HUES6 (cell line): ENCODE results near the gene GALNT9.

Source experiments
- H3K27ac ChIP-seq: 2 replicates; pipeline ENCODE4 v1.7.0; 2013; ENCODE audit warnings: low read depth, mild to moderate bottlenecking, low read length, inconsistent platforms
- H3K27me3 ChIP-seq: 2 replicates; pipeline ENCODE4 v1.6.1; 2013; ENCODE audit warnings: low read length; ENCODE audit not compliant: control insufficient read depth, insufficient read depth
- H3K36me3 ChIP-seq: 2 replicates; pipeline ENCODE4 v1.6.1; 2013; ENCODE audit warnings: low read length; ENCODE audit not compliant: control insufficient read depth, insufficient read depth
- H3K4me1 ChIP-seq: 2 replicates; pipeline ENCODE4 v1.6.1; 2013; ENCODE audit warnings: low read length; ENCODE audit not compliant: control insufficient read depth, insufficient read depth
- H3K4me3 ChIP-seq: 2 replicates; pipeline ENCODE4 v1.5.1; 2013; ENCODE audit warnings: low read depth, low read length
- H3K9ac ChIP-seq: one replicate; pipeline ENCODE4 v1.6.1; 2013; ENCODE audit warnings: mild to moderate bottlenecking, low read length
- H3K9me3 ChIP-seq: 2 replicates; pipeline ENCODE4 v1.6.1; 2013; ENCODE audit warnings: low read depth, low read length; ENCODE audit not compliant: control insufficient read depth, insufficient read depth

The GALNT9 gene

DNA sequence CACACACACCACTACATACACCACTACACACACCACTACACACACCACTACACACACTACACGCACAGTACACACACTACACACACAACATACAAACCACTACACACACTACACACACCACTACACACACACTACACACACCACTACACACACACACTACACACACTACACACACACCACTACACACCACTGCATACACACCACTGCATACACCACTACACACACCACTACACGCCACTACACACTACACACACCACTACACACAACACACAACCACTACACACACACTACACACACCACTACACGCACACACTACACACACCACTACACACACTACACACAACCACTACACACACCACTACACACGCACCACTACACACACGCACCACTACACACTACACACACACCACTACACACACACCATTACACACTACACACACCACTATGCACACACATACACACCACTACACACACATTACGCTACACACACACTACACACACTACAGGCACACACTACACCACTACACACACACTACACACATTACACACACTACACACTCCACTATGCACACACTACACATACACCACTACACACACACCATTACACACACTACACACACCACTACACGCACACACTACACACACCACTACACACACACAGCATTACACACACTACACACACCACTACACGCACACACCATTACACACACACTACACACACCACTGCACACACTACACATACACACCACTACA, 172.6 kb downstream of the GALNT9 start:
- peaks cover 34% of the 10 kb centered on the region for H3K36me3 ChIP-seq
- peaks cover 22% of the 10 kb centered on the region for H3K9me3 ChIP-seq
- peaks cover 5% of the 10 kb centered on the region; the same call in 1 of the 2 replicates for H3K4me1 ChIP-seq
- no peak overlapping the region for H3K27ac ChIP-seq
- no peak overlapping the region for H3K9ac ChIP-seq
- no peak overlapping the region for H3K4me3 ChIP-seq
- peaks cover 13% of the 10 kb centered on the region; the same call in 1 of the 2 replicates for H3K27me3 ChIP-seq

DNA sequence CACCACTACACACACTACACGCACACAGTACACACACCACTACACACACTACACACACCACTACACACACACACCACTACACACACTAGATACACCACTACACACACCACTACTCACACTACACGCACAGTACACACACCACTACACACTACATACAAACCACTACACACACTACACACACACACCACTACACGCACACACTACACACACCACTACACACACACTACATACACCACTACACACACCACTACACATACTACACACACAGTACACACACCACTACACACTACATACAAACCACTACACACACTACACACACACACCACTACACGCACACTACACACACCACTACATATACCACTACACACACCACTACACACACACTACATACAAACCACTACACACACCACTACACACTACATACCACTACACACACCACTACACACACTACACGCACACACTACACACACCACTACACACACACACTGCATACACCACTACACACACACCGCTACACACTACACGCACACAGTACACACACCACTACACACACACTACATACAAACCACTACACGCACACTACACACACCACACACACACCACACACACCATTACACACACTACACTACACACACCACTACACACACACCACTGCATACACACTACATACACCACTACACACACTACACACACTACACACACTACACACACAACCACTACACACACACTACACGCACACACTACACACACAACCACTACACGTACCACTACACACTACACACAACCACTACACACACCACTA, 173.4 kb downstream of the GALNT9 start:
- Histone ChIP-seq H3K36me3 (peaks cover 42% of the 10 kb centered on the region), H3K4me3 (no peak overlapping the region), H3K27me3 (peaks cover 5% of the 10 kb centered on the region; the same call in 1 of the 2 replicates), H3K9ac (no peak overlapping the region), H3K4me1 (peaks cover 5% of the 10 kb centered on the region; the same call in 1 of the 2 replicates), H3K9me3 (peaks cover 22% of the 10 kb centered on the region), H3K27ac (no peak overlapping the region)

DNA sequence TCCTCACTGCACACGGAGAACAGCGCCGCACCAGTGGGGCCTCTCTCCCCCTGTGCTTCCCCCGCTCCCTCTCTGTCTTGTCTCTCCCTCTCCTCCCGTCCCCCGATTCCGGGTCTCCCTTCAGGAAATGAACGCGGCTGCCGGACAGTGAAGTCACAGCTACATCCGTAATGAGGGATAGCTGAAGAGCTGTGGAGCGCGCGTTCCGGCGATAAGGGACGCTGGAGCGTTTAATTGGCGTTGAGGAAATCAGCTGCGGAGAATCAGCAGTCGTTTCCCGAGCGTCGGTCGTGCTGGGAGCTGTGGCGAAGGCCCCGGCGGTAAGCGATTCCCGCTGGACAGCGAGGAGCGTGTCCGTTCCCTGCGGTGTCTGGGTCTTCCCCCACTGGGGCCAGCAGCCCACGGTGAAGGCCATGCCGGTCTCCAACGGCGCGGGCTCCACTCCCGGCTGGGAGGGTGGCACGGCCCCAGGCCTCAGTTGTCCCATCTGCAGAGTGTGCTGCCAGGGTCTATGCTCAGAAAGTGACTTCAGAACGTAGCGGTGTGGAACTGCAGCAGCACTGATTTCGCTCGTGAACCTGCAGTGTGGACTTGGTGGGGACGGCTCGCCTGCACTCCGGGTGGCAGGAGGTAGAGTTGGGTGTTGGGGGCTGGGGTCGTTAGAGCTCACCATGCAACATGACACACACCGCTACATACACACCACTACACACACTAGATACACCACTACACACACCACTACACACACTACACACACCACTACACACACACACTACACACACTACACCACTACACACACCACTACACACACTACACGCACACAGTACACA, 174.2 kb downstream of the GALNT9 start:
- no peak overlapping the region for H3K9ac ChIP-seq
- H3K4me1 ChIP-seq: peaks cover 5% of the 10 kb centered on the region; the same call in 1 of the 2 replicates
- H3K27me3 ChIP-seq: no peaks in the 10 kb centered on the region
- H3K4me3 ChIP-seq: no peak overlapping the region
- H3K36me3 ChIP-seq: peaks cover 45% of the 10 kb centered on the region
- no peak overlapping the region for H3K27ac ChIP-seq
- H3K9me3 ChIP-seq: peaks cover 22% of the 10 kb centered on the region

DNA sequence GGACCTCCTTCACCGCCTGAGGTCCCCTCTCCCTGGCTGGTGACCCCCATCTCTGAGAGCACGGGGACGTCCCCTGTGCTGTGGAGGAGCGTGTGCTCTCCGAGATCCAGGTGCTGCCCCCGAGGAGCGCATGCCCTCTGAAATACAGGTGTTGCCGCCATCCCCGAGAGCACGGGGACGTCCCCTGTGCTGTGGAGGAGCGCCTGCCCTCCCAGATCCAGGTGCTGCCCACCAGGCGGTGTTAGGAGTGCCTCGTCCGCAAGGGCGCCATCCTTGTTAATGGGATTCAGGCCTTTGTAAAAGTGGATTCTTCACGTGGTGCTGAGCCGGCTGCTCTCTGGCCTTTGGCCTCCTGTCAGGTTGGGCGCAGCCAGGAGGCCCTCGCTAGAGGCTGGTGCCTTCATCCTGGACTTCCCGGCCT, 175.0 kb downstream of the GALNT9 start:
- H3K4me1 ChIP-seq: peaks cover 5% of the 10 kb centered on the region; the same call in 1 of the 2 replicates
- peaks cover 22% of the 10 kb centered on the region for H3K9me3 ChIP-seq
- peaks cover 45% of the 10 kb centered on the region for H3K36me3 ChIP-seq
- no peak overlapping the region for H3K4me3 ChIP-seq
- H3K27ac ChIP-seq: no peak overlapping the region
- H3K27me3 ChIP-seq: no peaks in the 10 kb centered on the region
- no peak overlapping the region for H3K9ac ChIP-seq

DNA sequence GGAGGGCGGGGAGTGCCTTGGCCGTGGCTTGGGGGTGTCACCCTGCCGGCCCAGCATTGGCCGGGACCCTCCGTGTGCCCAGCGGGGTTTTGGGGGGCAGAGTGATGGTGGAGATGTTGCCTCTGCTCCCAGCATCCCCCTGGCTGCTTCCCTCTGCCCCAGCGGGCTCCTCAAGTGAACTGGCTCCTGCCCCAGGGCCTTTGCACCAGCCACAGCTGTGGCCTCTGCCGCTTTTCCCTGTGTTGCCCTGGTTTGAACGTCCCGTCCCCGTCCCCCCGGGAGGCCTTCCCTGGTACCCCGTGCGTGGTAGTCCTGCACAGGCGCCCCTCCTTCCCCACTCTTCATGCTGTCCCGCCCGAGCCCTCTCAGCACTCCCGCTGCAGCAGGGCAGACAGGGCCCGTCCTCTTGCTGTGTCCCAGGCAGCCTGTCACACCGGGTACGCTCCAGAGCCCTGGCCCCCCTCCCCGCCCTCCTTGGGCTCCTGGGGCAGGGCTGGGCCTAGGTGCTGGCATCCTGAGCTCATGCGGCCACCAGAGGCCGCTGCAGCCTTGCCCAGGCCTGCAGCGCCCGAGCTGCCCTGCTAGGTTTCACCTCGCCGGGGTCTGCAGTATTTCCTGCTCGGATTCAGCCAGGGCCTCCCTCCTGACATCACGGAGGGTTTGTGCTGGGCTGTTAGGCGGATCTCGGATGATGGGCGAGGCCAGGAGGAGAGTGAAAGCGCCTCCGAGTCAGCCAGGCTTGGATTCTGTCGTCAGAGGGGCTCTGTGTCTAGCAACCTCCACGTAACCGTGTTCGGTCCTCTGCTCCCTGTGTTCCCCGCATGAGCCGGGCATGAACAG, 175.7 kb downstream of the GALNT9 start:
- no peak overlapping the region for H3K27ac ChIP-seq
- H3K9ac ChIP-seq: no peak overlapping the region
- no peak overlapping the region for H3K4me3 ChIP-seq
- H3K27me3 ChIP-seq: no peaks in the 10 kb centered on the region
- H3K36me3 ChIP-seq: peaks cover 45% of the 10 kb centered on the region
- H3K4me1 ChIP-seq: peaks cover 5% of the 10 kb centered on the region; the same call in 1 of the 2 replicates
- peaks cover 22% of the 10 kb centered on the region for H3K9me3 ChIP-seq

DNA sequence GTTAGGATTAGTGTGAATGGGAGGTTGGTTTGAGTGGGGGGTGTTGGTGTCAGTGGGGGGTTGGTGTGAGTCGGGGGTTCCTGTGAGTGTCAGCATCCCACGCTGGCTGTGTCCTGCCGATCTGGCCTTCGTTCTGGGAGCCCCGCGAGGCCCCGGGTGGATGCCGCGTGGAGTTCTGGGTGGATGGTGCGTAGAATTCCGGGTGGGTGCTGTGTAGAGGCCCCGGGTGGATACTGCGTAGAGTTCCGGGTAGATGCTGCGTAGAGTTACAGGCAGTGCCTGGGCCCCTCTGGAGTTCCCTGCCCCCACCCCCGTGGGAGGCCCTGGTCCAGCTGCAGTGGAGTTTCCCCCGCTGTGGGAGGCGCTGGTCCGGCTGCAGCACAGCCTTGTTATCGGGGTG, 176.4 kb downstream of the GALNT9 start:
- Histone ChIP-seq H3K9ac (no peak overlapping the region), H3K9me3 (peaks cover 21% of the 10 kb centered on the region), H3K27ac (no peak overlapping the region), H3K4me3 (no peak overlapping the region), H3K4me1 (peaks cover 5% of the 10 kb centered on the region; the same call in 1 of the 2 replicates), H3K27me3 (no peaks in the 10 kb centered on the region), H3K36me3 (peaks cover 47% of the 10 kb centered on the region)

DNA sequence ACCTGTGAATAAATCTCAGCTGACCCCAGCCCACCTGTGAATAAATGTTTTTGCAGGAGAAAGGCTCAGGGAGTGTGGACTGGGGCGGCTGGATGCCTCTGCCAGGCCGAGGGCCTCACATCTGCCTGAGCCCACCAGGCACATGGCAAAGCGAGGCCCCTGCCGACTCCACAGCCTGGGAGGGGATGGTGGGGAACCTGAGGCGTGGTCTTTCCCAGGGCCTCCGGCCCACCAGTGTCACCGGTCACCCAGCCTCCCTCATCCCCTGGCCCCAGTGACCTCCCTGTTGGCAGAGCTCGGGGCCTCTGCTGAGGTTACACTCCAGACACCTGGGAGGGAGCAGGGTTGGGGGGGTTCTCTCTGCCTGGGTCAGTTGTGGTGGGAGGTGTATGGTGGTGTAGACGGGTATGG, 177.0 kb downstream of the GALNT9 start:
- peaks cover 47% of the 10 kb centered on the region for H3K36me3 ChIP-seq
- H3K27ac ChIP-seq: no peak overlapping the region
- H3K4me1 ChIP-seq: peaks cover 5% of the 10 kb centered on the region; the same call in 1 of the 2 replicates
- H3K4me3 ChIP-seq: no peak overlapping the region
- H3K27me3 ChIP-seq: no peaks in the 10 kb centered on the region
- no peak overlapping the region for H3K9ac ChIP-seq
- H3K9me3 ChIP-seq: peaks cover 15% of the 10 kb centered on the region

DNA sequence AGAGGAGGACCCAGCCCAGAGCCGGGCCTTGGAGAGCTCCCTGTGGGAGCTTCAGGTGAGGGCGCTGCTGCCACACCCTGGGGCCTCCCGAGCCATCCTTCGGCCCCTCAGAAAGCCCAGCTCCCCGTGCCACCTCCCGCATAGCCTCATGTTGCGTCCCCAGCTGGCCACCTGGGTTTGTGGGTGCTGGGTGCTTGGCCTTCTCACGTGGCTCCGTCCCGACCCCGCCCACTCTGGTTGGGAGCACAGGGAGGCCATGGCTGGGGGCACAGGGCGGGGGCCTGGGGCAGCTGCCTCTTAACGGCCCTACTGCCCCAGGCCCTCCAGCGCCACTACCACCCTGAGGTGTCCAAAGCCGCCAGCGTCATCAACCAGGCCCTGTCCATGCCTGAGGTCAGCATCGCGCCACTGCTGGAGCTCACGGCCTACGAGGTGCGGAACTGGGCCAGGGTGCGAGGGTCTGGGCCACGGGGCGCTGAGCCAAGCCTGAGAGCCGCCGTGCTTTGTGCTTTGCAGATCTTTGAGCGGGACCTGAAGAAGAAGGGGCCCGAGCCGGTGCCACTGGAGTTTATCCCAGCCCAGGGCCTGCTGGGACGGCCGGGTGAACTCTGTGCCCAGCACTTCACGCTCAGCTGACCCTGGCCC, 177.5 kb downstream of the GALNT9 start:
- no peak overlapping the region for H3K27ac ChIP-seq
- H3K9me3 ChIP-seq: peaks cover 11% of the 10 kb centered on the region
- no peak overlapping the region for H3K9ac ChIP-seq
- H3K4me1 ChIP-seq: peaks cover 5% of the 10 kb centered on the region; the same call in 1 of the 2 replicates
- H3K36me3 ChIP-seq: peaks cover 45% of the 10 kb centered on the region
- no peaks in the 10 kb centered on the region for H3K27me3 ChIP-seq
- H3K4me3 ChIP-seq: no peak overlapping the region

DNA sequence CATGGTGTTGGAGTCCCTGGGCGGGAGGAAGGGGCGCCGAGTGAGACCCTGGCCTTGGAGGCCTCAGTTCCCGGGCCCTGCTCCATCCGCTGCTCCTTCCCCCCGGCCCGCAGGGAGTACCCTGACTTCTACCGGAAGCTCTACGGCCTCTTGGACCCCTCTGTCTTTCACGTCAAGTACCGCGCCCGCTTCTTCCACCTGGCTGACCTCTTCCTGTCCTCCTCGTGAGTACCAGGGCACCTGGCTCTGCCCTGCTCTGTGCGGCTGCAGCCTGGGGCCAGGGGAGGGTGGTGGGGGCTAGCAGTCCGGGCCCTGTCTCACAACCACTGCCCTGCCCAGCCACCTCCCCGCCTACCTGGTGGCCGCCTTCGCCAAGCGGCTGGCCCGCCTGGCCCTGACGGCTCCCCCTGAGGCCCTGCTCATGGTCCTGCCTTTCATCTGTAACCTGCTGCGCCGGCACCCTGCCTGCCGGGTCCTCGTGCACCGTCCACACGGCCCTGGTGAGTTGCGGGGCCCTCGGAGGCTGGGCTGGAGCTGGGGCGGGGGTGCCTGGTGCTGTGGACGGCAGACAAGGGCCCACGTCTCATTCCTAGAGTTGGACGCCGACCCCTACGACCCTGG, 178.1 kb downstream of the GALNT9 start:
- Histone ChIP-seq H3K4me1 (peaks cover 5% of the 10 kb centered on the region; the same call in 1 of the 2 replicates), H3K9me3 (peaks cover 5% of the 10 kb centered on the region; the same call in 1 of the 2 replicates), H3K27me3 (no peaks in the 10 kb centered on the region), H3K4me3 (no peak overlapping the region), H3K9ac (no peak overlapping the region), H3K27ac (no peak overlapping the region), H3K36me3 (peaks cover 45% of the 10 kb centered on the region)
